ENCODE data around the gene SAC3D1. TPM values are rescaled to one million over a fixed set of nuclear protein-coding genes. Genes with fewer than 3 reads are reported as not detected.
A peak's percentile ranks its signal among the peaks of the same experiment; 100 is the strongest.

SAC3D1 gene
- total RNA-seq, 2 experiments from 2014 or later: 19.2 to 20.3 TPM

DNA sequence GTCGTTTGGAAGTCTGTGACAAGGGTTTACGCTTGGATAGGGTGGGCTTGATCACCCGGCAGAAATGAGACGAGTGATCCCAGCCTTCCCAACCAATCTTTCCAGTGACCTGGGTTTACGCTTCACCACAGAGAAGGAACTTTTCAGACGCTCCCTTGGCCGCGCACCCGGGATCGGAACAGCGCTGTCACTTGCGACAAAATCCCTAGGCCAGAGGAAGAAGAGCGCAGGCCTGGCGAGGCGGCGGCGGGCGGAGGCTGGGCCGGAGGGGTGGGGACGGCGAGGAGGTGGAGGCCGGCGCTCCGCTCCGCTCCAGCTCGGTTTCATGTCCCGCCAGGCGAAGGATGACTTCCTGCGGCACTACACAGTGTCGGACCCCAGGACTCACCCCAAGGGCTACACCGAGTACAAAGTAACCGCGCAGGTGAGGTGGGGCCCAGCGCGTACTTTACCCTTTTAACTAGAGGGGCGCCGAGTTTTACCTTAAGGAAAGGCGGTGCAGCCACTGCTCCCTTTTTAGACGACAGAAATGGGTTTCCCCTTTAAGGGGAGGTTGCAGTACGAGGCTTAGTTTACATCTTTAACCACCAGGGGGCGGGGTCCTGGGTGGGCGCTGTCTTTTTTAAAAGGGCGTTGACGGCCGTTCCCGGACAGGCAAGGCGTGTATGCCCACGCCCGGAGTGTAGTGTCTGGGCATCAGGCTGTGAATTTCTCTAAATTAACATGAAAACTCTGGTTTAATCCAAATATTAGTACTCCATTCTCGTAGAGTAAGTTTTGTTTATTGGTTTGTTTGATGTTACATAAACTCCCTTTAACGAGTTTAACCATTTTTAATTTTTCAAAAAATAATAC, 13.6 kb upstream of the SAC3D1 start, which contains the start of gene SNX15:
TSS of gene SNX15 (plus strand) at position 227 of the 855 bp plus-strand sequence. CDS start at position 326, 99 bp downstream.
- H3K4me3 Mint-ChIP-seq: peak within 1 kb of the TSS; percentile 79
- no peaks in the 10 kb centered on the region for H3K9me3 Mint-ChIP-seq
- DNase-seq: peak; percentile 95
- no peaks in the 10 kb centered on the region for H3K27me3 Mint-ChIP-seq (ENCODE audit: low read depth)
- CTCF ChIA-PET: interaction anchor here (0.9 to 2.9 kb wide), 3 partner anchors 12 to 86 kb away, joined by 3 to 22 read pairs (median 4); partner anchors contain the start of gene ARL2
- intact Hi-C loops (cut with micrococcal nuclease): loop anchor here (1.0 to 2.0 kb wide), 6 partner anchors 13 to 110 kb away; partner anchors contain the start of genes ATG2A, CDCA5, VPS51 and ZFPL1
- no peaks in the 10 kb centered on the region for H3K36me3 Mint-ChIP-seq (ENCODE audit: low read depth)
- peak within 1 kb of the TSS; percentile 82 for H3K27ac Mint-ChIP-seq
- peaks cover 19% of the 10 kb centered on the region for H3K4me1 Mint-ChIP-seq (ENCODE audit: low read depth)

DNA sequence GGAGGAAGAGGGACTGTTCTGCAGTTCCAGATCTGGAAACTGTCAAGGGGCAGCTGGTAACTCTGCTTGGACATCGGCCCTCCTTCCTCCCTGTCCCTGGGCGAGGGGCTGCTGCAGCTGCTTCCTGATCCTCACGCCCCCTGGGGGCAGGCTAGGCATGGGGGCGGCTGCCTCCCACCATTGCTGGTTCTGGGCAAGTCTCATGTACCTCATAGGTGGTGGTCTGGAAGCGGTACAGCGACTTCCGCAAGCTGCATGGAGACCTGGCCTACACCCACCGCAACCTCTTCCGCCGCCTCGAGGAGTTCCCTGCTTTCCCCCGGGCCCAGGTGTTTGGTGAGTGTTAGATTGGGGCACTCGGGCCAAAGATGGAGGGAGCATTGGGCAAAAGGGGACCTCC, 8.8 kb upstream of the SAC3D1 start:
- intact Hi-C loops (cut with micrococcal nuclease): no loop called here
- no peaks in the 10 kb centered on the region for H3K36me3 Mint-ChIP-seq (ENCODE audit: low read depth)
- no peaks in the 10 kb centered on the region for H3K9me3 Mint-ChIP-seq
- CTCF ChIA-PET: no interaction called here
- no peak overlapping the region for H3K4me3 Mint-ChIP-seq
- no peak overlapping the region for H3K27ac Mint-ChIP-seq
- H3K27me3 Mint-ChIP-seq (ENCODE audit: low read depth): no peaks in the 10 kb centered on the region
- peaks cover 11% of the 10 kb centered on the region for H3K4me1 Mint-ChIP-seq (ENCODE audit: low read depth)
- no peak for DNase-seq

DNA sequence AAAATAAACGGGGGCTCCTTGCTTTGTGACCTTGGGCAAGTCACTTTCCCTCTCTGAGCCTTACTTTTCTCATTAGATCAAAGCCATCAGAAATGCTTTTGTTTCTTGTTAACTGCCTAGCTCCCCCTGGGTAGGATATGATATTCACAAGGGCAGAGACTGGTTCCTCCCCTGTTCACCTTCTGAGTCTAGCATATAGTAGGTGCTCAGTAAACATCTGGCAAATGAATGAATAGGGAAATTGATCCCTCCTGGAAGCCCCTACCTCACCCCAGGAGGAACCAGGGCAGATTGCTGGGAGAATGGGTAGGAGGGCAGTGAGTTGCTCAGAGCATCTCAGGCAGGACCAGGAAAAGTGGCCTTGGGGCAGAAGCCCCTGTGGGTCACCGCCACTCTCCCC, 6.6 kb upstream of the SAC3D1 start:
- Mint-ChIP-seq H3K27ac (no peak overlapping the region), H3K36me3 (ENCODE audit: low read depth) (peaks cover 2% of the 10 kb centered on the region), H3K4me1 (ENCODE audit: low read depth) (peaks cover under 1% of the 10 kb centered on the region), H3K9me3 (no peaks in the 10 kb centered on the region), H3K4me3 (no peak overlapping the region), H3K27me3 (ENCODE audit: low read depth) (no peaks in the 10 kb centered on the region)
- no peak for DNase-seq
- intact Hi-C loops (cut with micrococcal nuclease): no loop called here
- CTCF ChIA-PET: no interaction called here

DNA sequence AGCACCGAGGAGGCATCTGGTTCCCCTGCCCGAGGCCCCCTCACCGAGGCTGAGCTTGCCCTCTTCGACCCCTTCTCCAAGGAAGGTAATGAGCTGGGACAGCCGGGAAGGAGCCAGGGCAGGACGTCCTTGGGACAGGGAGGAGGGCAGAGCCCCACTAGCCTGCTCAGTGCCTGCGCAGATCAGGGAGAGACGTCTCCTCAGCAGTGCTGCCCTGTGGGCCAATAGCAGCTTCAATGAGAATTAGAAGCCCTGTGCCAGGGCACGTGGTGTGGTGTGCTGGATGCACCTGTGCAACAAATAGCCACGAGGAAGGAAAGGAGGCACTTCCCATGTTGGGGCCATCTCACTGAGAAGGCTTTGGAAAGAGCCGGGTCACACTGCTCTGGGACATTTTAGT, 5.4 kb upstream of the SAC3D1 start:
- Mint-ChIP-seq H3K4me1 (ENCODE audit: low read depth) (peaks cover 4% of the 10 kb centered on the region), H3K27ac (no peak overlapping the region), H3K4me3 (no peak overlapping the region), H3K9me3 (no peaks in the 10 kb centered on the region), H3K27me3 (ENCODE audit: low read depth) (no peaks in the 10 kb centered on the region), H3K36me3 (ENCODE audit: low read depth) (peaks cover 2% of the 10 kb centered on the region)
- DNase-seq: no peak
- CTCF ChIA-PET: no interaction called here
- intact Hi-C loops (cut with micrococcal nuclease): no loop called here

DNA sequence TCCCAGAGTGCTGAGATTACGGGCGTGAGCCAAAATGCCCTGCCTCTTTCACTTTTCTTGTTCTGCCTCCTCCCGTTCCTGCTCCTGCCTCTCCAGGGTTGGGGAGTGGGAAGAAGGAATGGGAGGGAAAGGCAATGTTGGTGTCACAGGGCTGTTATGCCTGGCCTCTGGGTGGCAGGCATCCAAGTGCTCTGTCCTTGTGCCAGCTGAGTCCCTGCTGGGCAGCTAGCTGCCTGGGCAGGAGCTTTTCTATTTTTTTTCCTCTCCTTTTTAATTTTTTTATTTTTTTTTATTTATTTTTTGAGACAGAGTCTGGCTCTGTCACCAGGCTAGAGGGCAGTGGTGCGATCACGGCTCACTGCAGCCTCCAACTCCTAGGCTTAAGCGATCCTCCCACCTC, 4.1 kb upstream of the SAC3D1 start:
- Mint-ChIP-seq H3K4me1 (ENCODE audit: low read depth) (peaks cover 7% of the 10 kb centered on the region), H3K27ac (no peak overlapping the region), H3K27me3 (ENCODE audit: low read depth) (no peaks in the 10 kb centered on the region), H3K36me3 (ENCODE audit: low read depth) (peaks cover 2% of the 10 kb centered on the region), H3K4me3 (no peak overlapping the region), H3K9me3 (no peaks in the 10 kb centered on the region)
- intact Hi-C loops (cut with micrococcal nuclease): no loop called here
- DNase-seq: no peak
- CTCF ChIA-PET: interaction anchor here (0.5 kb wide), 1 partner anchor 252 kb away, joined by 3 read pairs; no protein-coding TSS in a partner anchor

DNA sequence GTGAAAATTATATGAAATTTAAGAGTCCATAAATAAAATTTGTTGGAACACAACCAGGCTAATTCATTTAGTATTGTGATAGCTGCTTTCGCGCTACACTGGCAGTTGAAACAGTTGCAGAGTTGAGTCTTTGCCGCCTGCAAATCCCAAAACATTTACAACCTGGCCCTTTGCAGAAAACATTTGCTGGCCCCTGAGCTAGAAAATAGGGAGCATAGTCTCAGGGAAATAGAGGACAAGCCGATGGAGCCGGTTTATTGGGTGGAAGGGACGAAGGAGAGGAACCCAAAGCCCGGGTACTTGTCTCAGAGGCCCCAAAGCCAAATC, 527 bp upstream of the SAC3D1 start:
- CTCF ChIA-PET: interaction anchor here (0.5 to 1.7 kb wide), 4 partner anchors 14 to 38 kb away, joined by 3 to 6 read pairs (median 3); partner anchors contain the start of gene ARL2
- DNase-seq: no peak
- Mint-ChIP-seq H3K4me1 (ENCODE audit: low read depth) (peaks cover 17% of the 10 kb centered on the region), H3K36me3 (ENCODE audit: low read depth) (peaks cover 4% of the 10 kb centered on the region), H3K27me3 (ENCODE audit: low read depth) (no peaks in the 10 kb centered on the region), H3K27ac (peak overlapping the region; percentile 98), H3K9me3 (no peaks in the 10 kb centered on the region), H3K4me3 (peak overlapping the region; percentile 92)
- intact Hi-C loops (cut with micrococcal nuclease): loop anchor here (1.0 to 2.0 kb wide), 4 partner anchors 13 to 116 kb away; partner anchors contain the start of genes CDCA5, PPP2R5B, SNX15 and TM7SF2

DNA sequence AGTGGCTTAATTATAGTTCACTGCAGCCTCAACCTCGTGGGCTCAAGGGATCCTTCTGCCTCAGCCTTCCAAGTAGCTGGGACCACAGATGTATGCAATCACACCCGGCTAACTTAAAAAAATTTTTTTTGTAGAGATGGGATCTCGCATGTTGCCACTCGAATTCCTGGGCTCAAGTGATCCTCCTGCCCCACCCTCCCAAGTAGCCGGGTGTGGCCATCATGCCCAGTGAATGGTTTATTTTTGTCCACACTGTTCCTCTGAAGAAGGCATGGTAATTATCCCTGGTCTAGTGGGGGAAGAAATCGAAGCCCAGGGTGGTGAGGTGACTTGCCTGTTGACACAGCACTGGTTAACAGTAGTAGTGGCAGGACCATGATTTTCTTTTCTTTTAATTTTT, 1.9 kb downstream of the SAC3D1 start:
- CTCF ChIA-PET: no interaction called here
- peaks cover 34% of the 10 kb centered on the region for H3K4me1 Mint-ChIP-seq (ENCODE audit: low read depth)
- H3K27me3 Mint-ChIP-seq (ENCODE audit: low read depth): no peaks in the 10 kb centered on the region
- peak overlapping the region; percentile 86 for H3K4me3 Mint-ChIP-seq
- no peak for DNase-seq
- no peak overlapping the region for H3K27ac Mint-ChIP-seq
- intact Hi-C loops (cut with micrococcal nuclease): no loop called here
- peaks cover 6% of the 10 kb centered on the region for H3K36me3 Mint-ChIP-seq (ENCODE audit: low read depth)
- no peaks in the 10 kb centered on the region for H3K9me3 Mint-ChIP-seq

DNA sequence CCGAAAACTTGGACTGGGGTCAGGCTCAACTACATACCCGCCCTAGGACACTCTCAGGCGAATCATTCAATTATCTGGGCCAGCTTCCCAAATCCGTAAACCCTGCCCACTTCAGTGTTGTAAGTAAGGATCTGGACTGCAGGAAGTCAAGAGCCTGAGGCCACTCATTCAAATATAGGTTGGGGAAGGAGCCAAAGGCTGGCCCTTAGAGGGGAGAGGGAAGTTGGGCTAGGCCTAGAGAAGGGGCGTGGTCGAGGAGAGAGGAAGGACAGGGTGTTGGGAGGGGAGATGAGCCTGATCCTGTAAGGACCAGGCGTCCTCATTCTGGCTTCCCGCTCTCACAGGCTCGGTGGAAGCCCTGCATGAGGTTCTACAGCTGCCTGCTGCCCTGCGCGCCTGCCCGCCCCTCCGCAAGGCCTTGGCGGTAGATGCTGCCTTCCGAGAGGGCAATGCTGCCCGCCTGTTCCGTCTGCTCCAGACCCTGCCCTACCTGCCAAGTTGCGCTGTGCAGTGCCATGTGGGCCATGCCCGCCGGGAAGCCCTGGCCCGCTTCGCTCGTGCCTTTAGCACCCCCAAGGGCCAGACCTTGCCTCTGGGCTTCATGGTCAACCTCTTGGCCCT, 3.0 kb downstream of the SAC3D1 start:
- intact Hi-C loops (cut with micrococcal nuclease): no loop called here
- H3K27ac Mint-ChIP-seq: no peak overlapping the region
- DNase-seq: no peak
- no peaks in the 10 kb centered on the region for H3K27me3 Mint-ChIP-seq (ENCODE audit: low read depth)
- peaks cover 38% of the 10 kb centered on the region for H3K4me1 Mint-ChIP-seq (ENCODE audit: low read depth)
- H3K9me3 Mint-ChIP-seq: no peaks in the 10 kb centered on the region
- CTCF ChIA-PET: no interaction called here
- H3K4me3 Mint-ChIP-seq: no peak overlapping the region
- H3K36me3 Mint-ChIP-seq (ENCODE audit: low read depth): peaks cover 5% of the 10 kb centered on the region

DNA sequence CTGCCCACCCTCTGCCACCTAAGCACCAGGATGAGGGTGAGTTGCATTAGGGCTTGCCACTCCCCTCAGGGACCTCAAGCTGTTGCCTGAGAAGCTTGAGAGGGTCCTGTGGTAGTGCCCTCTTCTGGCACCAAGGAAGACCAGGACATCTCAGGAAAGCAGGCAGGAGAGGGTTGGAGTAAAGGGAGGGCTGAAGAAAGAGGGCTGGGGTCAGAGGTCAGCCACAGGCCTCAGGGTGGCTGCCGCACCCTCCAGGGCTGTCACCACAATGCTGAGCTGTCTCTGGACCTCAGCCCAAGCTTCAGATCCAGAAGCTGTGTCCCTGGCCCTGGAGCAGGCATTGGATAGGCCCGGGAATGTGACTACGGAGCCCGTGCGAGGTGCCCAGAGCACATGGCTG, 4.1 kb downstream of the SAC3D1 start:
- Mint-ChIP-seq H3K9me3 (no peaks in the 10 kb centered on the region), H3K4me1 (ENCODE audit: low read depth) (peaks cover 35% of the 10 kb centered on the region), H3K27ac (no peak overlapping the region), H3K4me3 (no peak overlapping the region), H3K27me3 (ENCODE audit: low read depth) (no peaks in the 10 kb centered on the region), H3K36me3 (ENCODE audit: low read depth) (peaks cover 5% of the 10 kb centered on the region)
- no peak for DNase-seq
- CTCF ChIA-PET: no interaction called here
- intact Hi-C loops (cut with micrococcal nuclease): no loop called here

DNA sequence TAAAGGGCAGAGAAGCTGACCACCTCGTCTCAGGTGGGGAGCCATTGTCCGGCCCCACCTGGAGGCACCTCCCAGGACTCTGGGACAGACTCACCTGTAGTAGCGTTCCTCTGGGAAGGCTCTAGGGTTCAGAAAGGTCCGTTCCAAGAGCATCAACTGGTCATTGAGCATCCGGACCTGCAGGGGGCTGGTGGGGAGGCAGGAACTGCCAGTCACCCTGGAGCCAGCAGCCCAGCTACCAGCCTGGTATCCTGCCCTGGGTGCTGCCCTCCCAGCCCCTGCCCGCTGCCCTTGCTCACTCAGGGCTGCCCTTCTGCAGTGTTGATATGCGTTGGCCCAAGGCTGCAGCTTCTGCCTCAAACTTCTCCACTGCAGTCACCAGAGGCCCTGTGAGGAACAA, 4.7 kb downstream of the SAC3D1 start:
- no peak overlapping the region for H3K27ac Mint-ChIP-seq
- no peaks in the 10 kb centered on the region for H3K27me3 Mint-ChIP-seq (ENCODE audit: low read depth)
- peaks cover 33% of the 10 kb centered on the region for H3K4me1 Mint-ChIP-seq (ENCODE audit: low read depth)
- DNase-seq: no peak
- CTCF ChIA-PET: no interaction called here
- intact Hi-C loops (cut with micrococcal nuclease): loop anchor here (2.0 kb wide), 1 partner anchor 29 kb away; no protein-coding TSS in a partner anchor
- H3K9me3 Mint-ChIP-seq: no peaks in the 10 kb centered on the region
- peaks cover 5% of the 10 kb centered on the region for H3K36me3 Mint-ChIP-seq (ENCODE audit: low read depth)
- H3K4me3 Mint-ChIP-seq: no peak overlapping the region

DNA sequence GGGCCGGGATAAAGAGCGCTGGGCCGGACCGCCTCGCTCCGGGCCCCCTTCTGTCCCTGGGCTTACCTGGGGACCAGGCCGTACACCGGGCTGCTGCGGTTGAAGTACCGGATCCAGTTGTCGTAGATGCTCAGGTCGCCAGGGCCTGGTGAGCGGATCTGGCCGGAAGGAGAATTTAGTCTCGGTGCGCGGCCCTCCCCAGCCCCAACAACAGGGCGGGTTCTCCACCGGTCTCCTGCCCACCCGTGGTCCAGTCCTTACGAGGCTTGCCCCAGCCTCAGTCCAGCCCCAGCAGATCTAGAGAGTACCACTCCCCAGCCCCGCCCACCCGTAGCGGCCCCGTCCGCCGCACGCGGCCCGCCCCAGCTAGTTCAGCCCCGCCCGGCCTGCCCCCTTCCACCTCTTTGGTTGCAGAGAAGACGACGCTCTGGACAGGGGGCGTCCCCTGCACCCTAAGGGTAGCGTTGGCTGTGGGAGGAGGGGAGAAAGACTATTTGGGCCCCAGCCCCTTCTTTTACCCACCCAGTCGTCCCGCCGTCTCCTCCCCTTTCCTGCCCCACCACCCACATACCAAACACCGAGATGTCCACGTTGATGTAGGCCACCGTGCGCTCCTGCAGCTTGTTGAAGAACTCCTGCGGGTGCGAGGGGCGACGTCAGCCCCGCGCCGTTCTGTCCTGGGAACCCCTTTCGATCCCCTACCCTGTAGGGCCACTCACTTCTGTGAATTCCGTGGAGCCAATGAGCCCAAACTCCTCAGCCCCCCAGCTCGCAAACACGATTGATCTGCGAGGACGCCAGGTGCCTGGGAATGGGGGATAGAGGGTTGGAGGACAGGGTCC, 6.8 kb downstream of the SAC3D1 start:
- DNase-seq: peak; percentile 24
- Mint-ChIP-seq H3K4me1 (ENCODE audit: low read depth) (peaks cover 23% of the 10 kb centered on the region), H3K27ac (peak overlapping the region; percentile 18), H3K36me3 (ENCODE audit: low read depth) (peaks cover 5% of the 10 kb centered on the region), H3K9me3 (no peaks in the 10 kb centered on the region), H3K27me3 (ENCODE audit: low read depth) (no peaks in the 10 kb centered on the region), H3K4me3 (peak overlapping the region; percentile 70)
- CTCF ChIA-PET: interaction anchor here (0.7 kb wide), 1 partner anchor 18 kb away, joined by 3 read pairs; no protein-coding TSS in a partner anchor
- intact Hi-C loops (cut with micrococcal nuclease): loop anchor here (2.0 kb wide), 1 partner anchor 27 kb away; no protein-coding TSS in a partner anchor

DNA sequence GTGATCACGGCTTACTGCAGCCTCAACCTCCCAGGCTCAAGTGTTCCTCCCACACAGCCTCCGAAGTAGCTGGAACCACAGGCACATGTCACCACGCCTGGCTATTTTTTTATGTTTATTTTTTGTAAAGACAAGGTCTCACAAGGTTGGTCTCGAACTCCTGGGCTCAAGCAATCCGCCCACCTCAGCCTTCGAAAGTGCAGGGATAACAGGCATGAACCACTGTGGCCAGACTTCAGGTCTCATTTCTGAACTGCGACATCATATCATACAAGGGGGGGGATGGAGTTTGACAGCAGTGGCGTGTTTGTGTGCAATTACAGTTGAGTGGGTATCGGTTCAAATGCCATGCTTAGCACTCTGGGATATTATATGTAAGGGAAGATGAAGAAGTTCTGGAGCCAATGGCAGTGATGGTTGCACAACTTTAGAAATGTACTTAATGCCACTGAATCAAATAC, 10.4 kb downstream of the SAC3D1 start:
- Mint-ChIP-seq H3K4me1 (ENCODE audit: low read depth) (peaks cover 36% of the 10 kb centered on the region), H3K27me3 (ENCODE audit: low read depth) (no peaks in the 10 kb centered on the region), H3K36me3 (ENCODE audit: low read depth) (peaks cover 2% of the 10 kb centered on the region), H3K4me3 (no peak overlapping the region), H3K9me3 (no peaks in the 10 kb centered on the region), H3K27ac (no peak overlapping the region)
- CTCF ChIA-PET: interaction anchor here (0.6 to 0.7 kb wide), 3 partner anchors 14 to 269 kb away, joined by 3 to 4 read pairs (median 3); no protein-coding TSS in a partner anchor
- DNase-seq: no peak
- intact Hi-C loops (cut with micrococcal nuclease): no loop called here
